HG02610 (cell line): ENCODE measurements around the gene FXN.

ENCODE experiments used
- ATAC-seq: cut with Tn5 transposase; IDR thresholded peaks from one replicate; pipeline ENCODE4 v1.9.1; 2021; ENCODE audit warnings: mild to moderate bottlenecking, moderate library complexity; ENCODE audit not compliant: unreplicated experiment

FXN gene

GRCh38 chr9:69137311-69137710 lies 101.8 kb downstream of the FXN start:
- no peak for ATAC-seq

- no peak for ATAC-seq
Observed at GRCh38 chr9:69139596-69139995, 104.0 kb downstream of the FXN start.

- ATAC-seq = no peak
Observed at GRCh38 chr9:69140123-69140735, 104.7 kb downstream of the FXN start.

- ATAC-seq = no peak
Observed at GRCh38 chr9:69141851-69142250, 106.3 kb downstream of the FXN start.

GRCh38 chr9:69143291-69143690 lies 107.7 kb downstream of the FXN start:
- ATAC-seq = no peak

GRCh38 chr9:69145144-69145715 lies 109.7 kb downstream of the FXN start:
- no peak for ATAC-seq

GRCh38 chr9:69147041-69147834 lies 111.7 kb downstream of the FXN start:
- ATAC-seq = no peak

- no peak for ATAC-seq
Observed at GRCh38 chr9:69149321-69149807, 113.8 kb downstream of the FXN start.
